Activated T-cell treated with anti-CD3 and anti-CD28 coated beads for 24 hours (primary cell): ENCODE data around the gene AFAP1.
"Not testable (repeated sequence)": the region's sequence is repeated elsewhere in the genome, so short reads cannot be mapped to it uniquely, and the experiment has no call there.

Experiments used
- DNase-seq: peaks from one replicate; pipeline ENCODE4 v3.0.0-alpha.2; 2020; ENCODE audit warnings: low read depth

The AFAP1 gene

GRCh38 chr4:7944599-7945220 is 5.0 kb upstream of the AFAP1 start:
- DNase-seq: no peak

- DNase-seq: not testable (repeated sequence)
Observed at GRCh38 chr4:7943688-7944087, 4.0 kb upstream of the AFAP1 start.

DNA sequence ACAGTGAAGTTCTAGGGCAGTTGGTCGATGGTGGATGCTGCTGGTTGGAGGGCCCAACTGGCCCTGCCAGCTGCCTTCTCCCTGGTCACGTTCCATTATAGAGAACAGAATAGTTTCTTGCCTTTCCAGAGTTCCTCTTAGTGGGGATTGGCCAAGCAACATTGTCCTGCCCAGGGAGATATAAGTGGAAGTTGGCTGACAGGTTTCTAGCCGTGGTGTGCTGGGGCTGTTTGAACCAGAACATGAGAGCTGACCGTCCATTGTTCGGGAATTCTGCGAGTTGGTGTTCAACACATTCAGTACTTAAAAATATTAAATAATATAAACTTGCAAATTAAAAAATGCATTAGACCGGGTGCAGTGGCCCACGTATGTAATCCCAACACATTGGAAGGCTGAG is 3.5 kb upstream of the AFAP1 start:
- no peak for DNase-seq

DNA sequence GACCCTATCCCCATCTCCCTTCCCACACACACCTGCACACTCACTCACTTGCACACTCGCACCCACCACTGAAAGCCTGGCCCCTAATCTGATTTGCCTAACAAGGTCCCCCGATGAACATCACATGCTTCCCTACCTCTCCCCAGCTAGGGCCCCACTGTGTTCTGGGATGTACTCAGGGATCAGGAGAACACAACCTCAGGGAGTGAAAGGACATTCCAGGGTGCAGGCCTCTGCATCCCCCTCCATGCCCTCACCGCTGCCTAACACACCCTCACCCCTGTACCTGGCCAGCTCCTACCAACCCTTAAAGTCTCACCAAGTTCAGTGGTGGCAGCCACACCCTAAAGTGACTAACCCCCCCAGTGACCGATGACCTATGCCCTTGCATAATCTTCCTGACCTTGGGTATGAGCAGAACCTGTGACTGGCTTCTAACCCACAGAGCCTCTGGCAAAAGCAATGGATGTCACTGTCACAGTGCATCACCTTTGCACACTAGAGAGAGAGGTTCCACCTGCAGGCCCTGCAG is 2.4 kb upstream of the AFAP1 start:
- DNase-seq: no peak

DNA sequence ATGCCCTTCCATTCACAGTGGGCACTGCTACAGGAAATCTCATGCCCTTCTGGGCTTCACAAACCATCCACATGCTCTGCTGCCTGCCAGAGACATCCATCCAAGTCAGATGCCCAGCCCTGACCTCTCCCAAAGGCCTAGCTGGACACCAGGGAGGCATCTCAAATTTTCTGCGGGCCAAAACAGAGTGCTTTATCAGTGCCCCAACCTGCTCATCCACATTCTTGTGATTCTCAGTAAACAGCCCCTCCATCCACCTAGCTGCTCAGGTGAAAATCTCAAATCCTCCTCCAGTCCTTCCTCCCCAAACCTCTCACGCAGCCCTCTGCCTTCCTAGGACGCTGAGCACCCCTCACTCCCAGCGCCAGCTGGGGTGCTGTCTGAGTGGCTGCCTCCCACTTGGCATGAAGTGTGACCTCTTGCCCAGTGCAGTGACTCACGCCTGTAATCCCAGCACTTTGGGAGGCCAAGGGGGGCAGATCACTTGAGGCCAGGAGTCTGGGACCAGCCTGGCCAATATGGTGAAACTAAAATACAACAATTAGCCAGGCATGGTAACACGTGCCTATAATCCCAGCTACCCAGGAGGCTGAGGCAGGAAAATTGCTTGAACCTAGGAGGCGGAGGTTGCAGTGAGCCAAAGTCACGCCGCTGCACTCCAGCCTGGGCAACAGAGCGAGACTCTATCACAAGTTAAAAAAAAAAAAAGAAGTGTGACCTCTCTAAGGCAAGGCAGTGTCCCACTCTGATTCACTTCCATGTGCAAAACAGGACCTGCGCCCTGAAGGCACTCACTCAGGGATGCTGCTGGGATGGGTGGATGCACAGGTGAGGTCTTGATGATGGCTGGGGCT is 1.7 kb upstream of the AFAP1 start:
- DNase-seq: no peak

DNA sequence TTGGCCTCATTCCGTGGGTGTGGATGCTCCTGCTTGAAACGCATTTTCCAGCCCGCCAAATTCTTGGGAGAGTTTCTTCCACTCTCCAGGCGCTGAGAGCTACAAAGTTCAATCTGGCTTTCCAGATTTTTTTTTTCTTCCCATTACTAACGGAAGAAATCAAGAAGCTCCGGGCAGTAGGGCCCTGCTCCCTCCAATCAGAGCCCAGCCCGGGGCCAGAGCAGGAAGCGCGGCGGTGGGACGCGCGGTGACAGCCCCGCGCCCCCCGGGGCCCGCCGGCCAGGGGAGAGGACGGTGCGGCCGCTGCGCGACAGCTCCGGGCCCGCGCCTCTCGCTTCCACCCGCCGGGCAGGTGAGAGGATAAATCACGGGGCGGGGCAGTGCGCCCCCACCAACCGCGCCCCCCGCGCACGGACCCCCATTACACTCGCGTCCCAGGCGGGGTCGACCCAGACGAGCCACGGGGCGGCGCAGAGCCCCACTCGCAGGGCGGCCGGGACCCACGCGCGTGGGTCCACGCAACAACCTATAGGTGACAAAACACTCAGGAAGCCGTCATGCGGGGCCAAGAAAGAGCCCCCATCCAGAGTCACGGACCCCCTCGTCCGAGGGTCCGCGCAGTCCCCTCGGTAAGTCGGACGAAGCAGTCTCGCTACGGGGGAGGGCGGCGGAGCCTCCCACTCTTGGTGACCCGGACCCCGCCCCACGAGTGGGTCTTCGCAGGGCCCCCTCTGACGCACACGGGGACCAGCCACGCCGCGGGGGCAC is 868 bp downstream of the AFAP1 start:
- no peak for DNase-seq

- no peak for DNase-seq
Observed at GRCh38 chr4:7938266-7938608, 1.4 kb downstream of the AFAP1 start.

DNA sequence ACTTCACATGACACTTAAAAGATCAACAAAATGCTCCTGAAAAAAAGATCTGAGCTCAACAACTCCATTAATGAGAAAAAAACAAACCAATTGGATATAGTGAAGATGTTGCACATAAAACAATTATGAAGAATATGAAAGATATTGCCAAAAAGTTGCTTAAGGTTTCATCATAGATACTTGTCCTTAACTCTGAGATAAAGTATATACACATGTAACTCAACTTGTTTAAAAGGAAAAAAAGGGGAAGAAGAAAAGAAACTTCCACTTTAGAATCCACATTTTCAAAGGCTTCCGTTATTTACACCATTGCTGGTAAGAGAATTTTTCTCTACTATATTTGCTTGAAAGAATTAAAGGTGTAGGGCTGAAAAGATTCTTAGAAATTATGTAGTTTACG is 2.7 kb downstream of the AFAP1 start:
- DNase-seq: no peak

GRCh38 chr4:7933651-7934510 is 5.8 kb downstream of the AFAP1 start:
- no peak for DNase-seq

GRCh38 chr4:7932287-7932686 is 7.4 kb downstream of the AFAP1 start:
- no peak for DNase-seq

- DNase-seq: no peak
Observed at GRCh38 chr4:7929118-7929951, 10.3 kb downstream of the AFAP1 start.

GRCh38 chr4:7928711-7929110 is 10.9 kb downstream of the AFAP1 start:
- DNase-seq: no peak

DNA sequence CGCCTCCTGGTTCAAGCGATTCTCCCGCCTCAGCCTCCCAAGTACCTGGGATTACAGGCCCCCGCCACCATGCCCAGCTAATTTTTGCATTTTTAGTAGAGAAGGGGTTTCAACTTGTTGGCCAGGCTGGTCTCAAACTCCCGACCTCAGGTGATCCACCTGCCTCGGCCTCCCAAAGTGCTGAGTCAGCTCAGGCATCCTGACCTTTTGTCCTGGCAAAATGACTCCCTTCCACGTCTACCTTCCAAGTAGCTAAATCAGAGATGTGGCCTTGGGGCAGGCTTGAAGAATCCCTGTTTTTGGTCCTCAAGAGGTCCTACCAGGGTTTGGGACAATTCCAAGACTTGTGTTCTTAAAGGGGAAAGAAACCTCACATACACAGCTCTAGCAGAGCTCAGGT is 12.8 kb downstream of the AFAP1 start:
- DNase-seq: no peak

- DNase-seq: no peak
Observed at GRCh38 chr4:7924570-7924969, 15.1 kb downstream of the AFAP1 start.

- DNase-seq: no peak
Observed at GRCh38 chr4:7924163-7924562, 15.5 kb downstream of the AFAP1 start.

GRCh38 chr4:7922466-7922865 is 17.2 kb downstream of the AFAP1 start:
- DNase-seq: no peak

- no peak for DNase-seq
Observed at GRCh38 chr4:7918981-7919380, 20.7 kb downstream of the AFAP1 start.

DNA sequence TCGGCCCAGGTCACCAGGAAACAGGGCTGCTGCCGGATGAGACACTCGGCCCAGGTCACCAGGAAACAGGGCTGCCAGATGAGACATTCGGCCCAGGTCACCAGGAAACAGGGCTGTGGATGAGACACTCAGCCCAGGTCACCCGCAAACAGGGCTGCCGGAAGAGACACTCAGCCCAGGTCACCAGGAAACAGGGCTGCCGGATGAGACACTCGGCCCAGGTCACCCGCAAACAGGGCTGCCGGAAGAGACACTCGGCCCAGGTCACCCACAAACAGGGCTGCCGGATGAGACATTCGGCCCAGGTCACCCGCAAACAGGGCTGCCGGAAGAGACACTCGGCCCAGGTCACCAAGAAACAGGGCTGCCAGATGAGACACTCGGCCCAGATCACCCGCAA is 21.5 kb downstream of the AFAP1 start:
- not testable (repeated sequence) for DNase-seq

GRCh38 chr4:7917669-7918068 is 22.0 kb downstream of the AFAP1 start:
- DNase-seq: no peak

- no peak for DNase-seq
Observed at GRCh38 chr4:7915875-7916242, 23.8 kb downstream of the AFAP1 start.

GRCh38 chr4:7912826-7913225 is 26.8 kb downstream of the AFAP1 start:
- DNase-seq: no peak
